Urinary bladder (tissue), 4 donors: ENCODE results near the gene HAT1. TPM values are rescaled to one million over a fixed set of nuclear protein-coding genes. Genes with fewer than 3 reads are reported as not detected.

Source experiments
- DNase-seq: peaks from one replicate; pipeline ENCODE4 v3.0.0-alpha.2; 2015; ENCODE audit errors: extremely low spot score
- H3K27ac ChIP-seq: one replicate; pipeline ENCODE4 v1.5.1; 2013; ENCODE audit warnings: low read depth, mild to moderate bottlenecking, moderate library complexity
- H3K36me3 ChIP-seq: one replicate; pipeline ENCODE4 v1.6.1; 2013; ENCODE audit warnings: mild to moderate bottlenecking, moderate library complexity; ENCODE audit not compliant: insufficient read depth
- H3K4me1 ChIP-seq: one replicate; pipeline ENCODE4 v1.6.1; 2013; ENCODE audit warnings: mild to moderate bottlenecking, moderate library complexity; ENCODE audit not compliant: insufficient read depth
- H3K4me3 ChIP-seq: one replicate; pipeline ENCODE4 v1.5.1; 2013; ENCODE audit warnings: low read depth, low read length
- WGBS: extraction: QIAGEN DNeasy Blood & Tissue Kit; methylation state at CpG from one replicate; pipeline ENCODE4 v1.1.7; 2013; 5-methylcytosine and 5-hydroxymethylcytosine counted together
- polyA plus RNA-seq: library from polyadenylated mRNA; stranded (reverse); fragments of 200-250 nt; gene quantifications from one replicate; pipeline ENCODE4 v1.2.3, GENCODE V29; 2013
- total RNA-seq: library from RNA; depleted of rRNA; stranded (reverse); fragments of >200 nt; gene quantifications from one replicate; pipeline ENCODE4 v1.2.3, GENCODE V29; 2014
- donor health status: healthy with polysubstance abuse.
- donor health status: healthy.

The HAT1 gene
- total and polyA plus RNA-seq, 2 donors: 39.3 to 60.8 TPM

DNA sequence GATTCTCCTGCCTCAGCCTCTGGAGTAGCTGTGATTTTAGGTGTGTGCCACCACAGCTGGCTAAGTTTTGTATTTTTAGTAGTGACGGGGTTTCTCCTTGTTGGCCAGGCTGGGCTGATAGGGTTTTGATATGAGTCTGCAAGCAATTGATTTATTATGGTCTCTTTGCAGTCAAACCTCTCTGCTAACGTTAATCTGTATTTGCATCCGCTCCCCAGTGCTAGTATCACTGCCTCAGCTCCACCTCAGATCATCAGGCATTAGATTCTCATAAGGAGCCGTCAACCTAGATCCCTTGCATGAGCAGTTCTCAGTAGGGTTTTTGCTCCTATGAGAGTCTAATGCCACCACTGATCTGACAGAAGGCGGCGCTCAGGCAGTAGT lies 19.0 kb downstream of the HAT1 start:
- H3K4me1 ChIP-seq: no peaks in the 10 kb centered on the region
- over 99% methylated on average over 6 of the region's 6 CpGs for WGBS
- H3K27ac ChIP-seq: no peak overlapping the region
- no peak overlapping the region for H3K4me3 ChIP-seq
- H3K36me3 ChIP-seq: no peaks in the 10 kb centered on the region
- DNase-seq: no peak

DNA sequence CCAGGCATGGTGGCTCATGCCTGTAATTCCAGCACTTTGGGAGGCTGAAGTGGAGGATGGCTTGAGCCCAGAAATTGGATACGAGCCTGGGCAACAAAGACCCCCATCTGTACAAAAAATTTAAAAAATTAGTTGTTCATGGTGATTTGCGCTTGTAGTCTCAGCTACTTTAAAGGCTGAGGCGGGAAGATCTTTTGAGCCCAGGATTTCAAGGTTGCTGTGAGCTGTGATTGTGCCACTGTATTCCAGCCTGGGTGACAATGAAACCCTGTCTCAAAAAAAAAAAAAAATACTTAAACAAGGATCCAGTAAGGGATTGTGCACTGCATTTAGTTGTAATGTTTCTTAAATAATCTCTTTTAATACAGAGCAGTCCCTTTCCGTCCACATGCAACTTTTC lies 21.6 kb downstream of the HAT1 start:
- 88% methylated on average over 4 of the region's 4 CpGs for WGBS
- no peak overlapping the region for H3K4me3 ChIP-seq
- DNase-seq: no peak
- H3K27ac ChIP-seq: no peak overlapping the region
- no peaks in the 10 kb centered on the region for H3K36me3 ChIP-seq
- no peaks in the 10 kb centered on the region for H3K4me1 ChIP-seq

DNA sequence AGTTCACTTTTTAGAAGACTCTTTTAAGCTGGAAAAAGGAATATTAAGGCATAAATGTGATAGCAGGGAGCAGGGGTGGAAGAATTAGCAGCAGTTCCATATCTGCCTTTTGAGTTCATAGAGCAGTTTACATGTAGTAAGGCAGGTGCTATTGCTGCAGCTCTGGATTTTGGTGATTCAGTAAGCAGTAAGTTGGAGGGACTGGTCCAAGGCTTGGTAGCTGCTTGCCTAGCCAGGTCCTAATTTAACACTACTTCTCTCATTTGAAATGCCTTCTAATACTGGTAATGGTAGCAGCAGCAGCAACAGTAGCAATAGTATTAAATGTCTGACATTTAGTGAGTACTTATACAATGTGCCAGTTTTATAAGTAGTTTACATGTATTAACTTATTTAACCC lies 30.0 kb downstream of the HAT1 start:
- Histone ChIP-seq H3K36me3 (no peaks in the 10 kb centered on the region), H3K27ac (no peak overlapping the region), H3K4me1 (peaks cover 1% of the 10 kb centered on the region), H3K4me3 (no peak overlapping the region)
- DNase-seq: no peak

DNA sequence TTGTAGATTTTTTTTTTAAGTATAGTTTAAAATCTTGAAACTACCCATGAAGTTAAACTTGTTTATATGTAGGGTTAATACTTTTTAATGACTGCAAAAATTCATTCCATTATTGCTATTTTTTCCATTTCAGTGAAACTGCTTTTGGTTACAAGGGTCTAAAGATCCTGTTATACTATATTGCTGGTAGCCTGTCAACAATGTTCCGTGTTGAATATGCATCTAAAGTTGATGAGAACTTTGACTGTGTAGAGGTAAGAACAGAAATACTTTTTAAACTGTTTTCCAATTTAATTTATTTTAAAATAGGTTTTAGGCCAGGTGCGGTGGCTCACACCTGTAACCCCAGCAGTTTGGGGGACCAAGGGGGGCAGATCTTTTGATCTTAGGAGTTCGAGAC lies 30.5 kb downstream of the HAT1 start:
- H3K4me1 ChIP-seq: peaks cover 1% of the 10 kb centered on the region
- DNase-seq: no peak
- no peaks in the 10 kb centered on the region for H3K36me3 ChIP-seq
- no peak overlapping the region for H3K4me3 ChIP-seq
- no peak overlapping the region for H3K27ac ChIP-seq
- WGBS: 98% methylated on average over 3 of the region's 3 CpGs

DNA sequence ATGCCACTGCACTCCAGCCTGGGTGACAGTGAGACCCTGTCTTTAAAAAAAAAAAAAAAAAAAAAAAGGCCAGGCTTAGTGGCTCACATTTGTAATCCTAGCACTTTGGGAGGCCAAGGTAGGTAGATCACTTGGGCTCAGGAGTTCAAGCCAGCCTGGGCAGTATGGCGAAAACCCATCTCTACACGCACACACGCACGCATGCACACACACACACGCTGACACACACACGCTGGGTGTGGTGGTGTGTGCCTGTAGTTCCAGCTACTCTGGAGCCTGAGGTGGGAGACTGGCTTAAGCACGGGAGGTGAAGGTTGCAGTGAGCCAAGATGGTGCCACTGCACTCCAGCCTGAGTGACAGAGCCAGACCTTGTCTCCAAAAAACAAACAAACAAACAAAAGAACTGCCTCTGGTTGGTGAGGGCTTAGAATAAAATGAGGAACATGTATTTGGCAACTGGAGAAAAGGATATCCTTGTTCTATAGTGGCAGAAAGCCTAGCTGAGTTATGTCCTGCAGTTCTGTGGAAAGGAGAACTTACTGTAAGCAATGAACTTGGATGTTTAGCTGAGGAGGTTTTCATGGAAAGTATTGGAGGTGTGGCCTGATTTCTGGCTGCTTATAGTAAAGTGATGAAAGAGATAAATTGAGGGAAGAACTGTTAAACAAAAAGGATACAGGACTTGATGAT lies 34.0 kb downstream of the HAT1 start:
- peaks cover 1% of the 10 kb centered on the region for H3K4me1 ChIP-seq
- 95% methylated on average over 7 of the region's 7 CpGs for WGBS
- DNase-seq: no peak

DNA sequence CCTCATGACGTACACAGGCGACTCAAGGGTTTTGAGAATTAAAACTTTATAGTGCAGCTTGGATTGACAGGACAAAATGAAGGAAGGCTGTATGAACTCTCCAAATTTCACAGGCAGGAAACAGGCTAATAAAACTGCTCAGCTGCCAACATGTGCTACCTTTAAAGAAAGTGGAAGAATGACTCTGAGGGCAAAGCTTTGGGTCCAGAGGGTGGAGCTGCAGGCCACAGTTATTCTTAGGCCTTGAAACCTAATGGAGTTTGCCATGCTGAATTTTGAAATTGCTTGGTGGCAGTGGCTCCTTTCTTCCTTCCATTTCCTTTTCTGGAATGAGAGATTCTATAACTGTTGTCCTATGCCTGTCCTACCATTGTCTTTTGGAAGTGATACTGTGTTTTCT lies 34.8 kb downstream of the HAT1 start:
- no peak overlapping the region for H3K27ac ChIP-seq
- H3K4me3 ChIP-seq: no peak overlapping the region
- WGBS: 95% methylated on average over 2 of the region's 2 CpGs
- peaks cover 1% of the 10 kb centered on the region for H3K4me1 ChIP-seq
- H3K36me3 ChIP-seq: no peaks in the 10 kb centered on the region
- DNase-seq: no peak

More for the DNA sequence above, 34.0 kb downstream of the HAT1 start:
- Histone ChIP-seq H3K27ac (no peak overlapping the region), H3K36me3 (no peaks in the 10 kb centered on the region), H3K4me3 (no peak overlapping the region)

DNA sequence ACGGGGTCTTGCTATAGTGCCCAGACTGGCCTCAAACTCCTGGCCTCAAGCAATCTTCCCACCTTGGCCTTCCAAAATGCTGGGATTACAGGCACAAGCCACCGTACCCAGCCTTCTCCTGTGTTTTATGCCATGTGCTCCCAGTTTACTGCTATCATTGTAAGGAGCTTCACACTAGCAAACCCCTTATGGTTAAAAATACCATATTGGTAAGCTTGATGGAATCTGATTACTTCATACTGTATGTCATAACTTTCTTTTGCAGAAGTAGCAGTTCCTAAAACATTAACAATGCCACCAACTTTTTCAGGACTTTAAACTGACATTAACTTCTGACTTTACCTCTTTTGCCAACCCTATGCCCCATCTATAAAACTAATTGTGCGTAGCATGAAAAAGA lies 36.2 kb downstream of the HAT1 start:
- 82% methylated on average over 3 of the region's 3 CpGs for WGBS
- H3K36me3 ChIP-seq: no peaks in the 10 kb centered on the region
- H3K4me1 ChIP-seq: peaks cover 1% of the 10 kb centered on the region
- no peak for DNase-seq
- no peak overlapping the region for H3K4me3 ChIP-seq
- H3K27ac ChIP-seq: no peak overlapping the region

DNA sequence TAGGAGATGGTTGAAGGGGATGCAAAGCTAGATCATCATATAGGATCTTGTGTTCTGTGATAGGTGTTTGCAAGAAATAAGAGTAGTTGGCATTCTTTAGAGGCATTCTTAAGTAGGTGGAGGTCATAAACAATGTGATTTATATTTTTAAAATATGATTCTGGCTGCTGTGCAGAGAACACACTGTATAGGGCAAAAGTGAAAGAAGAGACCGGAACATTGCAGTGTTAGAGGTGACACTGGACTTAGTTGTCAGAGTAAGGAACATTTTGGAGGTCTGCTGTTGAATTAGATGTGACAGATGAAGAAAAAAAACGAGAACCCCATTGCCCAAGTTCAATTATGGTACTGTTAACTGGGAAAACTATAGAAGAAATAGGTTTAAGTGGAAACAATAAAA lies 37.7 kb downstream of the HAT1 start:
- Histone ChIP-seq H3K27ac (no peak overlapping the region), H3K36me3 (no peaks in the 10 kb centered on the region), H3K4me1 (no peaks in the 10 kb centered on the region), H3K4me3 (no peak overlapping the region)
- 92% methylated on average over 2 of the region's 2 CpGs for WGBS
- DNase-seq: no peak

DNA sequence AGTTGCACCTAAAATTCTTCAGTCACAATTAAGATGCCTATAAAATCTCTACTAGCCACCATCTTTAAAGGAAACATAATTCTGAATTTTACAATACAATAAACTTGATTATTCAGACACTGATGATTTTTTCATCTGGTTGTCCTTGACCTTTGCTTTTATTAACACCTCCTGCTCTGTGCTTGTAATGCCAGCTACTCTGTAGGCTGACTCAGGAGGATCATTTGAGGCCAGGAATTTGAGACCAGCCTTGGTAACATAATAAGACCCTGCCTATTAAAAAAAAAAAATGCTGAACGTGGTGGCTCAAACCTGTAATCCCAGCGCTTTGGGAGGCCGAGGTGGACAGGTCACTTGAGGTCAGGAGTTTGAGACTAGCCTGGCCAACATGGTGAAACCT lies 38.3 kb downstream of the HAT1 start:
- Histone ChIP-seq H3K36me3 (no peaks in the 10 kb centered on the region), H3K4me3 (no peak overlapping the region), H3K27ac (no peak overlapping the region), H3K4me1 (no peaks in the 10 kb centered on the region)
- WGBS: 81% methylated on average over 3 of the region's 3 CpGs
- DNase-seq: no peak

DNA sequence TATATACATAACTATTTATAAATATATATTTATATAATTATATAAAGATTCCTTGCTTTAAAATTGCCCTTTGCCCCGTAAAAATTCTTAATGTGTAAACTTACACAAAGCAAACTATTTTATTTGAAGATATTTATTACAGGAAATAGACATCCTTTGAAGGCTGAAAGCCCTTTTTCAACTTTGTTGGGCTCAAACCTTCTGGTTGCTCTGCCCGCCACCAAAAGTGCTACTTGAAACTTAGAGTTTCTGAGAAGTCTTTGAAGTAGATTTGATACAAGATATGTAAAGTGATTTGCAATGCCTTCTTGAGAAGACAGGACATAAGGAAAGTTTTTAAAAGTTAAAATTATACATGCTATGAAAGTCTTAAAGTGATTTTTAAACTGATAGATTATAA lies 40.9 kb downstream of the HAT1 start:
- no peak for DNase-seq
- Histone ChIP-seq H3K4me1 (no peaks in the 10 kb centered on the region), H3K36me3 (peaks cover 2% of the 10 kb centered on the region), H3K4me3 (no peak overlapping the region), H3K27ac (no peak overlapping the region)
- WGBS: 88% methylated on average over 2 of the region's 2 CpGs

DNA sequence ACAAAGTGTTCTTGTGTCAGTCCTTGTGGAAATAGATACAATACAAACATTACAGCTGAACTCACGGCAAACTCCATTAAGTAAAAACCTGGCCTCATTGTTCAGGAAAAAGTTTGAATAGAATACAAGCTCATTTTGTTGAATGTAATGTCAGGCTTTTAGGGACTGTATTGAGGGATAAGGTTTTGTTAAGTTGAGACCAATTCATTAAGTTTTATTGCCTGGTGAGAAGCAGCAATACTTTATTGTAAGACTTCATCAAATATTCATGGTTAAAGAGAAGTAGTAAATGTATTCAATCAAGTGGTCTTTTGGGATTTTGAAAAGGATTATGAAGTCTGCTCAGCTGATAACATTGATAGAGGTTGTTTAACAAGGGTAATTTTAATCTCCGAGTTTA lies 42.0 kb downstream of the HAT1 start:
- 57% methylated on average over 2 of the region's 2 CpGs for WGBS
- Histone ChIP-seq H3K27ac (no peak overlapping the region), H3K4me3 (no peak overlapping the region), H3K4me1 (no peaks in the 10 kb centered on the region), H3K36me3 (peaks cover 2% of the 10 kb centered on the region)
- no peak for DNase-seq

DNA sequence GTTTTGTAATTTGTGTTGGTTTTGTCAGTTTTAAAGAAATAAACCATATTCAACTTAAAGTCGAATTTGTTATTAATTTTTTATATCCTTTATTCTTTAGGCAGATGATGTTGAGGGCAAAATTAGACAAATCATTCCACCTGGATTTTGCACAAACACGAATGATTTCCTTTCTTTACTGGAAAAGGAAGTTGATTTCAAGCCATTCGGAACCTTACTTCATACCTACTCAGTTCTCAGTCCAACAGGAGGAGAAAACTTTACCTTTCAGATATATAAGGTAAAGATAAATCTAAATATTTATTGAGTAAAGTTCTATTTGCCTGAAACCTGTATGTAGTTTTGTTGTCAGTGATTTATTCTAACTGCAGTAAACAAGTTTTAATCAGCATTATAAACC lies 43.0 kb downstream of the HAT1 start:
- WGBS: 92% methylated on average over 3 of the region's 3 CpGs
- H3K4me3 ChIP-seq: no peak overlapping the region
- no peaks in the 10 kb centered on the region for H3K4me1 ChIP-seq
- no peak for DNase-seq
- H3K36me3 ChIP-seq: peaks cover 2% of the 10 kb centered on the region
- no peak overlapping the region for H3K27ac ChIP-seq

DNA sequence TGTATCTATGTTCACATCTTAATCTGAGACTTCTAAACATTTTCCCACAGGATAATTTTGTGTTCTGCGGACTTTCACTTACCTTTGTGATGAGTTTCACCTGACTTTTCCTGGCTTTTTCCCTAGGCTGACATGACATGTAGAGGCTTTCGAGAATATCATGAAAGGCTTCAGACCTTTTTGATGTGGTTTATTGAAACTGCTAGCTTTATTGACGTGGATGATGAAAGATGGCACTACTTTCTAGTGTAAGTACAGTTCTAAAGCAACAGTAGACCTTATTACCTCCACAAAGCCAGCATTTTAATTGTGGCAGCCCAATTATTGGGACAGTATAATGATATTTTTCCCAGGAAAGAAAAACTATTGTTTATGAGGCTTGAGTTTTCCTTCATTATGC lies 43.4 kb downstream of the HAT1 start:
- Histone ChIP-seq H3K36me3 (peaks cover 2% of the 10 kb centered on the region), H3K4me1 (no peaks in the 10 kb centered on the region), H3K27ac (no peak overlapping the region), H3K4me3 (no peak overlapping the region)
- WGBS: 94% methylated on average over 3 of the region's 3 CpGs
- DNase-seq: no peak

DNA sequence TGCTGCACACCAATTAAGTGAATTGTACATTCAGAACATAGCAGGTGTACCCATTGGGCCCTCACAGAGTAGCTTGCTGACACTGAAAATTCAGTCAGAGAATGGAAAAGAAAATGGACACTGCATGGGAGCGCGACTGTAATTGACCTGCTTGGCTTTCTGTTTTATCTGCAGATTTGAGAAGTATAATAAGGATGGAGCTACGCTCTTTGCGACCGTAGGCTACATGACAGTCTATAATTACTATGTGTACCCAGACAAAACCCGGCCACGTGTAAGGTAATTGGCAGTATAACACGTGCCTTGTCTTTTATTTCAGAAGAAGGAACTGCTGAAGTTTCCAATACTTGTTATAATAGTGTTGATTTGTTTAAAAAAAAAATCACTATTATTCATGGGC lies 44.0 kb downstream of the HAT1 start:
- Histone ChIP-seq H3K4me1 (no peaks in the 10 kb centered on the region), H3K36me3 (peaks cover 2% of the 10 kb centered on the region), H3K4me3 (no peak overlapping the region), H3K27ac (no peak overlapping the region)
- WGBS: 97% methylated on average over 8 of the region's 8 CpGs
- DNase-seq: no peak

DNA sequence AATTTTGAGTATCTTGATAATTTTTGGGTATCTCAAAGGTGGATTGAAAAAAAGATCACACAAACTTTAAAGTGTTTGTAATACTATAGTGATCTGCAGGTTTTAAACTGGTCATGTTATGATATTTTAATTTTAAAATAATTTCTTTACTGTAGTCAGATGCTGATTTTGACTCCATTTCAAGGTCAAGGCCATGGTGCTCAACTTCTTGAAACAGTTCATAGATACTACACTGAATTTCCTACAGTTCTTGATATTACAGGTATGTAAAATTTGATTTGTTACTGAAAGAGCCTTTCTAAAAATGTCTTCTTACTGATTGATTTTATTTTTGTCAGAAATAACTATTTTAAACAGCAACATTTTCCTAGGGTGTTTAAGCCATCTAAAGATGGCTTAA lies 44.4 kb downstream of the HAT1 start:
- Histone ChIP-seq H3K27ac (no peak overlapping the region), H3K4me3 (no peak overlapping the region), H3K4me1 (no peaks in the 10 kb centered on the region), H3K36me3 (peaks cover 2% of the 10 kb centered on the region)
- DNase-seq: no peak
